Urinary bladder (tissue), 4 donors: ENCODE results near the gene SRGAP1. TPM values are rescaled to one million over a fixed set of nuclear protein-coding genes. Genes with fewer than 3 reads are reported as not detected.
A peak's percentile ranks its signal among the peaks of the same experiment; 100 is the strongest.

ENCODE experiments used
- DNase-seq: peaks from one replicate; pipeline ENCODE4 v3.0.0-alpha.2; 2015; ENCODE audit errors: extremely low spot score
- H3K27ac ChIP-seq: one replicate; pipeline ENCODE4 v1.5.1; 2013; ENCODE audit warnings: low read depth, mild to moderate bottlenecking, moderate library complexity
- H3K36me3 ChIP-seq: one replicate; pipeline ENCODE4 v1.6.1; 2013; ENCODE audit warnings: mild to moderate bottlenecking, moderate library complexity; ENCODE audit not compliant: insufficient read depth
- H3K4me1 ChIP-seq: one replicate; pipeline ENCODE4 v1.6.1; 2013; ENCODE audit warnings: mild to moderate bottlenecking, moderate library complexity; ENCODE audit not compliant: insufficient read depth
- H3K4me3 ChIP-seq: one replicate; pipeline ENCODE4 v1.5.1; 2013; ENCODE audit warnings: low read depth, low read length
- WGBS: extraction: QIAGEN DNeasy Blood & Tissue Kit; methylation state at CpG from one replicate; pipeline ENCODE4 v1.1.7; 2013; 5-methylcytosine and 5-hydroxymethylcytosine counted together
- polyA plus RNA-seq: library from polyadenylated mRNA; stranded (reverse); fragments of 200-250 nt; gene quantifications from one replicate; pipeline ENCODE4 v1.2.3, GENCODE V29; 2013
- total RNA-seq: library from RNA; depleted of rRNA; stranded (reverse); fragments of >200 nt; gene quantifications from one replicate; pipeline ENCODE4 v1.2.3, GENCODE V29; 2014
- donor health status: healthy with polysubstance abuse.
- donor health status: healthy.

The SRGAP1 gene
- total RNA-seq, result 18.0 TPM
- 1.9 TPM for polyA plus RNA-seq

DNA sequence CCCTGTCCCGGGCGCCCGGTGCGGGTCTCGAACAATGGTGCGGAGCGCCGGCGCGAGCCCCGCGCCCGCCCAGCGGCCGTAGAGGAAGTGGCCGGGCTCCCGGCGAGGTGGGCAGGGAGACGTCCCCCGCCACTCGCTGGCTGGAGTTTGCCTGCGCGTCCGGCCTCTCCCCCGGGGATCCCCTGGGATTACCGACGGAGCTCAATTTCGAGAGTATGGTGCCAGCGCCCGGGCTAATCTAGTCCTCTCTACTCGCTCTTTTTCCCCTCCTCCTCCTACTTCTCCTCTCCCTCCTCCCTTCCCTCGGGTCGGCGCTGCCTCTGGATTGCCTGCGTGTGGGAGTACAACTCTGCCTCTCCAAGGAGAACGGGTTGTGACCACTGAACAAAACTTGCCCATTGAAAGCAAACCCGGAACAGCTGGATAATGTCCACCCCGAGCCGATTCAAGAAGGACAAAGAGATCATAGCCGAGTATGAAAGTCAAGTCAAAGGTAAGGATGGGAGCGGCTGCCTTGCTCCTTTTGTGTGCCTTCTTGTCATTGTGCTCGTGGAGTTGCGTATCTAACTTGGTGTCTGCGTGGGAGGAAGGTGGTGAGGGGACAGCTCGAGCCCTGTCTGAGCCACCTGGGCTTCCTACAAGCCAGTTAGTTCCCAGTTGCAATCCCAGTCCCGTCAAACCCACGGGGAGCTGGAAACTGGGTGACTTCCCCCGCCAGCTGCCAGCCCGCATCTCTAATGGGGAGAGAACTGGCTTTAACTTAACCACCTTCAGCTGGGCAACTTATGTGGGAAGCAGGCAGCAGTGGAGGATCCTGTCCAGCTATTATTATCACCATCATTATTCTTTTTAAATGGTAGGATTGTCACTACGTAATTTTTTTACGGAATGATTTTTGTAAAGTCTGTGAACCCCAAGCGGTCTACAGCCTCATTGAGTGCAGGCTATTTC is at the start of gene SRGAP1:
Gene SRGAP1 (plus strand): TSS at position 310 of the 951 bp plus-strand sequence. CDS start 117 bp downstream, at position 427.
- peak within 1 kb of the TSS; percentile 89 for H3K27ac ChIP-seq
- peaks cover 5% of the 10 kb centered on the region for H3K4me1 ChIP-seq
- 2% methylated on average over 52 of the region's 52 CpGs for WGBS
- H3K4me3 ChIP-seq, result peak within 1 kb of the TSS; percentile 85
- DNase-seq, result peak; percentile 73
- no peaks in the 10 kb centered on the region for H3K36me3 ChIP-seq

DNA sequence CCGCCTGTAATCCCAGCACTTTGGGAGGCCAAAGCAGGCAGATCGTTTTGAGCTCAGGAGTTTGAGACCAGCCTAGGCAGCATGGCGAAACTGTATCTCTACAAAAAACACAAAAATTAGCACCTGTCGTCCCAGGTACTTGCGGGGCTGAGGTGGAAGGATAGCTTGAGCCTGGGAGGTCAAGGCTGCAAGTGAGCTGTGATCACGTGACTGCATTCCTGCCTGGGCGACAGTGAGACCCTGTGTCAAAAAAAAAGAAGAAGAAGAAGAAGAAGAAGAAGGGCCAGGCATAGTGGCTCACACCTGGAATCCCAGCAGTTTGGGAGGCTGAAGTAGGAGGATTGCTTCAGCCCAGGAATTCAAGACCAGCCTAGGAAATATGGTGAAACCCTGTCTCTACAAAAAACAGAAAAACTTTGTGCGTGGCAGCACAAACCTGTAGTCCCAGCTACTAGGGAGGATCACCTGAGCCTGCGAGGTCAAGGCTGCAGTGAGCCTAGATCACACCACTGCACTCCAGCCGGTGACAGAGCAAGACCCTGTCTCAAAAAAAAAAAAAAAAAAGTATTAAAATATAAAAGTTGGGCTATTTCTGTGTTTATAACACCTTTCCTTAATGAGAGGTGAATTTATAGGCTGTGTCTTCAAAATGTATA is 49.3 kb upstream of the SRGAP1 start:
- Histone ChIP-seq H3K4me3 (no peak overlapping the region), H3K4me1 (no peaks in the 10 kb centered on the region), H3K27ac (no peak overlapping the region), H3K36me3 (peaks cover 3% of the 10 kb centered on the region)
- DNase-seq, result no peak
- WGBS, result 88% methylated on average over 10 of the region's 10 CpGs

DNA sequence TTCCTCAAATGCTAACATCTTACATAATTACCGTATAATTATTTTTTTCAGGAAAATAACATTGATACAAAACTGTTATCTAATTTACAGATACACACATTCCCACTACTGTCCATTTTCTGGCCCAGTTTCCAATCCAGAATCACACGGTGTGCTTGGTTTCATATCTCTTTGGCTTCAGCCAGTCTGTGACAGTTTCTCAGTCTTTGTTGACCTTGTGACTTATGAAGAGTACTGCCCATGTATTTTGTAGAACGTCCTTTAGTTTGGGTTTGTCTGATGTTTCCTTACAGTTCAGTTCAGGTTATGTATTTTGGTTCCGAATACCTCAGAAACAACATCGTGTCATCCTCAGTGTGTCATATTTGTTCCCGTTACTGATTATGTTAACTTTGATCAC is 48.6 kb upstream of the SRGAP1 start:
- Histone ChIP-seq H3K4me1 (no peaks in the 10 kb centered on the region), H3K36me3 (peaks cover 3% of the 10 kb centered on the region), H3K27ac (no peak overlapping the region), H3K4me3 (no peak overlapping the region)
- 94% methylated on average over 6 of the region's 6 CpGs for WGBS
- no peak for DNase-seq

DNA sequence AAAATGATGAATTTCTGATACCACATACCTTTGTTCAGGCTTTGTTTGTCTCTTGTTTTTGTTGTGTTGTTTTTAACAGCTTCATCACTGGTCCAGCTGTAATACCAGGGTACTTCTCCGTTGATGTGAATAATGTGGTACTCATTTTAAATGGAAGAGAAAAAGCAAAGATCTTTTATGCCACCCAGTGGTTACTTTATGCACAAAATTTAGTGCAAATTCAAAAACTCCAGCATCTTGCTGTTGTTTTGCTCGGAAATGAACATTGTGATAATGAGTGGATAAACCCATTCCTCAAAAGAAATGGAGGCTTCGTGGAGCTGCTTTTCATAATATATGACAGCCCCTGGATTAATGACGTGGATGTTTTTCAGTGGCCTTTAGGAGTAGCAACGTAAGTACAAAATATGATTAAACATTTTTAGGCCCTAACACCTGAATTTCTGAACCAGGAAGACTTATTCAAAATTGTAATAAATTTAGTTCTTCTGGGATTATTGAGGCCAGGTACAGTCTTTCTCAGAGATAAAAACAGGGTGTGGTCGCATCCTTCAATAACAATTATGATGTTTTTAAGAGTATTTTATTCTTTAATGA is 42.4 kb upstream of the SRGAP1 start:
- no peak for DNase-seq
- WGBS, result 65% methylated on average over 6 of the region's 6 CpGs
- H3K4me1 ChIP-seq, result no peaks in the 10 kb centered on the region
- H3K36me3 ChIP-seq, result no peaks in the 10 kb centered on the region
- no peak overlapping the region for H3K4me3 ChIP-seq
- H3K27ac ChIP-seq, result no peak overlapping the region

DNA sequence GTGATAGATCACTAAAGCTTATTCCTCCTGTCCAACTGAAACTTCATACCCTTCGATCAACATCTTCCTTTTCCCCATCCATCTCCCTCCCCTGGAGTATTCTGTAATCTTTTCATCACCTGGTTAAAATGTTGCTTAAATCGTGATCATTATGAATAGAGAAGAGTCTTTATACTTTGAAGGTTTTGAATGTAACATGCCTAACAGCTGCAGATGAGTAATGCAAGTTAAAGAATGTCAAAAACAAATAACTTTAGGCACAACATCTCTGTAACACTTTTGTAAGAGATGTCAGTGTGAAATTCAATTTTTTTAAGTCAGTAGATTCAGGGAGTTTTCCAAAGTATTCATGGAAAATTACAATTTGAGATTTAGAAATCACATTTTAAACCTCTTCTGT is 39.8 kb upstream of the SRGAP1 start:
- no peaks in the 10 kb centered on the region for H3K36me3 ChIP-seq
- WGBS, result 89% methylated on average over 2 of the region's 2 CpGs
- no peak overlapping the region for H3K4me3 ChIP-seq
- no peaks in the 10 kb centered on the region for H3K4me1 ChIP-seq
- DNase-seq, result no peak
- no peak overlapping the region for H3K27ac ChIP-seq

DNA sequence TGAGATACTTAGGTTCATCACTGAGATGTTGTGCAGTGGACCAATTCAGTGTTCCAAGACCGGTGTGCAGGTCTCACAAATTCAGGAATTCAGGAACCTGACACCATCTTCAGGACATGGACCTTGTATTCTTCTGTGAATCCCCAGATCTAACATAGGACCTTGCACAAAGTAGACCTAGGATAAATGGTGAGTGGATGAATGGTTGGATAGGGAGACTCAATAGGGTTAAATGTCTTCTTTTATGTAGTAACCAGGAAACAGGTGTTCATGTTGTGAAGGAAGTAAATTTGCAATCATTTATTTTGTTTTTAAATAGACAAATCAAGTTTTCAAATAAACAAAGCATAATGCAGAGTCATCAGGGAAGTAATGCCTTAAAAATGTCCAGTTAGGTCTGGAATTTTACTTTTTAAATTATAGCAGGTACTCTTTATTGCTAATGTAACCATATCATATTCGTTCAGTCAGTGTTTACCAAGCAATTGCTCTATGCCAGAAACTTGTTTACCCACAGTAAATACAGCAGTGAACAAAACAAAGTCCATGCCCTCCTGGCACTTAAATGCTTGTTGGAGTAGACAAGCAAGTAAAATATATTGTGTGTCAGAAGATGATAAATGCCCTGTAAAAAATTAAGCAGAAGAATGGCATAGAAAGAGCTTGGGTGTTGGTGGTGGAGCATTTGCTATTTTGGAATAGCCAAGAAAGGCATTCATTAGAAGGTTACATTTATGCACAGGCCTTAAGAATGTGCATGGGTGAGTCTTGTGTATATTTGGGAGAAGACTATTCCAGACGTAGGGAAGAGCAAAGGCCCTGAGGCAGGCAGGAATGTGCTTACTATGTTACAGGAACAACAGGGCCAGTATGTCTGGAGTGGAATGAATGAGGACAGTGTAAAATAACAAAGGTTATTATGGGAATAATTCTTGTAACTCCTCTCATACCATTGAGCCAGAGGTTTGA is 38.5 kb upstream of the SRGAP1 start:
- H3K36me3 ChIP-seq, result no peaks in the 10 kb centered on the region
- H3K4me3 ChIP-seq, result no peak overlapping the region
- 76% methylated on average over 3 of the region's 3 CpGs for WGBS
- no peak overlapping the region for H3K27ac ChIP-seq
- DNase-seq, result no peak
- H3K4me1 ChIP-seq, result no peaks in the 10 kb centered on the region

DNA sequence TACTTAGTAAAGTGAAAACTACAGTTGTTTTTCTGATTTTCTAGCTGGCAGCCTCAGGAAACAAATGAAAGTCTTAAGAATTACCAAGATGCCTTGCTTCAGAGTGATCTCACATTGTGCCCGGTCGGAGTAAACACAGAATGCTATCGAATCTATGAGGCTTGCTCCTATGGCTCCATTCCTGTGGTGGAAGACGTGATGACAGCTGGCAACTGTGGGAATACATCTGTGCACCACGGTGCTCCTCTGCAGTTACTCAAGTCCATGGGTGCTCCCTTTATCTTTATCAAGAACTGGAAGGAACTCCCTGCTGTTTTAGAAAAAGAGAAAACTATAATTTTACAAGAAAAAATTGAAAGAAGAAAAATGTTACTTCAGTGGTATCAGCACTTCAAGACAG is 35.9 kb upstream of the SRGAP1 start:
- H3K36me3 ChIP-seq, result no peaks in the 10 kb centered on the region
- no peak overlapping the region for H3K27ac ChIP-seq
- no peaks in the 10 kb centered on the region for H3K4me1 ChIP-seq
- H3K4me3 ChIP-seq, result no peak overlapping the region
- no peak for DNase-seq
- 62% methylated on average over 5 of the region's 5 CpGs for WGBS

DNA sequence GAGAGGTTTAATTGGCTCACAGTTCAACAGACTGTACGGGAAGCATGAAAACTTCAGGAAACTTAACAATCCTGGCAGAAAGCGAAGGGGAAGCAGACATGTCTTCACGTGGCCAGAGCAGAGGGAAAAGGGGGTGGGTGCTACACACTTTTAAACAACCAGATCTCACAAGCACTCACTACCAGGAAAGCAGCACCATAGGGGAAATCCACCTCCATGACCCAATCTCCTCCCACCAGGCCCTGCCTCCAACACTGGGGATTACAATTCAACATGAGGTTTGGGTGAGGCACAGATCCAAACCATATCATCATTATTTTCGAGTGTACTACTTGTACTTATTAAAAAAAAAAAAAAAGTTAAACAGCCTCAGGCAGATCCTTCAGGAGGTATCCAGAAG is 34.9 kb upstream of the SRGAP1 start:
- 68% methylated on average over 4 of the region's 4 CpGs for WGBS
- DNase-seq, result no peak
- no peaks in the 10 kb centered on the region for H3K4me1 ChIP-seq
- no peaks in the 10 kb centered on the region for H3K36me3 ChIP-seq
- no peak overlapping the region for H3K27ac ChIP-seq
- no peak overlapping the region for H3K4me3 ChIP-seq

DNA sequence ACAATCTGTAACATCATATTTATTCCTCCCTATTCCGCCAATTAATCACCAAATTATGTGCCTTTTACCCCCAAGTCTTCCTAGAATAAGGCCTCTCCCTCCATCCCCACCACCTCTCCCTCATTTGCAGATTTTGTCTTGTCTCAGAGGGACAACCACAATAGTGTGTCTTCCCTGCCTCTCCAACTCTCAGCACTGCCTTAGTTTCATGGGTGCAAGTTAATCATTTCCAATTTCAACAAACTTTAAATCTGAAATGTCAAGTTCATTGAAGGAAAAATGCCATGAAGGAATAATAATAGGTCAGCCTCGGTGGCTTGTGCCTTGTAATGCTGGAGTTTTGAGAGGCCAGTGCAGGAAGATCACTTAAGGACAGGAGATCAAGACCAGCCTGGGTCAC is 33.2 kb upstream of the SRGAP1 start:
- no peak overlapping the region for H3K27ac ChIP-seq
- WGBS, result 81% methylated on average over 2 of the region's 2 CpGs
- H3K4me3 ChIP-seq, result no peak overlapping the region
- H3K36me3 ChIP-seq, result no peaks in the 10 kb centered on the region
- H3K4me1 ChIP-seq, result no peaks in the 10 kb centered on the region
- DNase-seq, result no peak

DNA sequence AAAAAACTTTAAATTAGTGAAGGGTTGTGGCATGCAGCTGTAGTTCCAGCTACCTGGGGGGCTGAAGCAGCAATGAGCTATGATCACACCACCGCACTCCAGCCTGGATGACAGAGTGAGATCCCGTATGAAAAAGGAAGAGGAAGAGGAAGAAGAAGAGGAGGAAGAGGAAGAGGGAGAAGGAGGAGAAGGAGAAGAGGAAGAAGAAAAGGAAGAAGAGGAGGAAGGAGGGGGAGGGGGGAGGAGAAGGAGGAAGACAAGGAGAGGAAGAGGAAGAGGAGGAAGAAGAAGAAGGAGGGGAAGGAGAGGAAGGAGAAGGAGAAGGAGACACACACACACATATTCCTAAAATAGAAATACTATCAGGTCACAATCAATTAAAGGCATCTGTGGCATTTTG is 32.7 kb upstream of the SRGAP1 start:
- Histone ChIP-seq H3K27ac (no peak overlapping the region), H3K4me1 (no peaks in the 10 kb centered on the region), H3K4me3 (no peak overlapping the region), H3K36me3 (no peaks in the 10 kb centered on the region)
- WGBS, result 86% methylated on average over 2 of the region's 2 CpGs
- DNase-seq, result no peak

DNA sequence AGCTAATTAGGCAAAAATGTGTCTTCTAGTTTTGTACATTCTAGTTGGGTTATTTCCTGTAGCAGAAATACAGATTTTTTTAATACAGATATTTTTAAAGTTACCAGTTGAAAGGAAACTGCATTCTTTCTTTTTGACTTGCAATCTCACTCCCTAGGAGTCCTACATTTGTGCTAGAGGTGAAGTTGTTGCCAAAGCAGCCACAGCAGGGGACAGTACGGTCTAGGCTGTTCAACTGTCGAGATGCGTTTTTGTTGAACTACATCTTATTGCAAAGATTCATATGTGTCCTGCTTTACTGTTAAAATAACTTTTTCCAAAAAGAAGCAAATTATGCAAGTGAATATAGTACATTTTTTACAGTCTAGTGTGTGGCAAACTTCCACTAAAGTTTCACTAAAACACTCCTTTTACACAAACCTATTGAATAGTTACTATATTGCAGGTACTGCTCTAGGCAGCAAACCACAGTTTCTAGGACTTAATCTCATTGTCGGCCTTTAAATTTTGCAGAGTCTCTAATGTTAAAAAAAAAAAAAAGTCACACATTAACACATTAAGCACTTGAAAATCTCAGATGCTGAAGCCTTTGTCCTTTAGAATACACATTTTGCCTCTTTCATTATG is 30.2 kb upstream of the SRGAP1 start:
- H3K36me3 ChIP-seq, result no peaks in the 10 kb centered on the region
- no peaks in the 10 kb centered on the region for H3K4me1 ChIP-seq
- DNase-seq, result no peak
- no peak overlapping the region for H3K27ac ChIP-seq
- WGBS, result 79% methylated on average over 4 of the region's 4 CpGs
- H3K4me3 ChIP-seq, result no peak overlapping the region

DNA sequence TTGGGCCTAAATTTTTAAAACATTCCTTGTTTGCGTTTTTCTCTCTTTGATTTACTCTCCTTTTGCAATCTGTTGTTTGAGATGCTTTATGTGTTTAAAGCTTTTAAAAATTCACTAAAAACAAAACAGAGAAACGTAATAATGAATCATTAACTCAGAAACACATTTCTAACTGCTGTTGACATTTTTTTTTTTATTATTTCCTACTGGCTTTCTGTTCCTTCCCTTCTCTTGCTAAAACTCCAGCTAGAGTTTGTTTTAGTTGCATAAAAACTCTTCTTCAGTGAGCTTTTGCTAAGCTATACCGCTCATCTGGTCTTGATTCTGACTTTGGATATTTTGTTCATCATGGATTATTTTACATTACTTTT is 29.0 kb upstream of the SRGAP1 start:
- no peaks in the 10 kb centered on the region for H3K36me3 ChIP-seq
- no peak overlapping the region for H3K27ac ChIP-seq
- no peak overlapping the region for H3K4me3 ChIP-seq
- WGBS, result 92% methylated on average over 3 of the region's 3 CpGs
- H3K4me1 ChIP-seq, result no peaks in the 10 kb centered on the region
- no peak for DNase-seq

DNA sequence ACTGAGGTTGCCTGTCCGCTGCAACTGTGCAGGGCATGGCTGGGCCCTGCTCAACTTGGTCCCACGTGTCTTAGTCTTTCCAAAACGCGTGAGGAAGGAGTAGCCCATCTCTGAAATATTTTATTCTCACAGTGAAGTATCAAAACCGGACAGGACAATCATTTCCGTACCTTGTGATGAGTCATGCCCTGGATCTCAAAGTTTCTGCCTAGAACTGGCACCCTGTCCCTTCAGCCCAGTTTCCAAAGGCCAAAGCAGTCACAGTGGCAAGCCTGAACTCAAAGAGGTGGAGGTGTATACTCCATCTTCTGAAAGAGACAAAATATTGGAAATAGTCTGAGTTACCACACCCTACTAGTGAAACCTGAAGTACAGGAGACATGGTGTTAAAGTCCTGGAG is 28.5 kb upstream of the SRGAP1 start:
- no peaks in the 10 kb centered on the region for H3K36me3 ChIP-seq
- H3K27ac ChIP-seq, result no peak overlapping the region
- 92% methylated on average over 6 of the region's 6 CpGs for WGBS
- no peaks in the 10 kb centered on the region for H3K4me1 ChIP-seq
- no peak for DNase-seq
- no peak overlapping the region for H3K4me3 ChIP-seq
